Right renal cortex interstitium (tissue), 3 donors: ENCODE measurements around the gene CDH4. TPM values are rescaled to one million over a fixed set of nuclear protein-coding genes. Genes with fewer than 3 reads are reported as not detected.

Experiments
- DNase-seq, 3 donors: peaks; one replicate each; pipeline ENCODE4 v3.0.0-alpha.2; 2013; ENCODE audit warnings: low read depth in 3 of 3, low spot score in 2 of 3
- polyA plus RNA-seq, 3 donors: library from polyadenylated mRNA; unstranded; fragments of 120-200 nt; gene quantifications; one replicate each; pipeline ENCODE4 v1.2.1, GENCODE V29; 2013; ENCODE audit not compliant: insufficient read length in 3 of 3

CDH4 gene
- polyA plus RNA-seq, 3 donors, result 5.8 to 6.8 (median 5.9) TPM

- no peak for DNase-seq
Measured at GRCh38 chr20:61887596-61888093, 635.6 kb downstream of the CDH4 start.

- no peak for DNase-seq
Measured at GRCh38 chr20:61888101-61888865, 636.2 kb downstream of the CDH4 start.

- DNase-seq, result no peak
Measured at GRCh38 chr20:61889659-61890058, 637.6 kb downstream of the CDH4 start.

GRCh38 chr20:61890210-61890609 lies 638.1 kb downstream of the CDH4 start:
- no peak for DNase-seq

GRCh38 chr20:61891476-61891875 lies 639.4 kb downstream of the CDH4 start:
- no peak for DNase-seq

GRCh38 chr20:61891916-61892649 lies 640.0 kb downstream of the CDH4 start:
- no peak for DNase-seq

- DNase-seq, result no peak
Measured at GRCh38 chr20:61895016-61895415, 643.0 kb downstream of the CDH4 start.

- DNase-seq, result no peak
Measured at GRCh38 chr20:61895686-61896057, 643.6 kb downstream of the CDH4 start.

- no peak for DNase-seq
Measured at GRCh38 chr20:61896058-61896961, 644.2 kb downstream of the CDH4 start.

GRCh38 chr20:61897401-61898295 lies 645.6 kb downstream of the CDH4 start:
- no peak for DNase-seq

- DNase-seq, result no peak
Measured at GRCh38 chr20:61898405-61898804, 646.3 kb downstream of the CDH4 start.

GRCh38 chr20:61900011-61900944 lies 648.2 kb downstream of the CDH4 start:
- DNase-seq, result no peak

GRCh38 chr20:61900945-61901293 lies 648.9 kb downstream of the CDH4 start:
- no peak for DNase-seq

GRCh38 chr20:61901392-61902220 lies 649.5 kb downstream of the CDH4 start:
- DNase-seq, result no peak

GRCh38 chr20:61902221-61902869 lies 650.3 kb downstream of the CDH4 start:
- no peak for DNase-seq

GRCh38 chr20:61903575-61904340 lies 651.7 kb downstream of the CDH4 start:
- DNase-seq, result no peak

- no peak for DNase-seq
Measured at GRCh38 chr20:61904456-61904855, 652.4 kb downstream of the CDH4 start.
